SK-N-MC (cell line): ENCODE data around the gene PLGRKT.

Experiments
- DNase-seq: peaks from one replicate; pipeline ENCODE4 v3.0.0-alpha.2; 2011; ENCODE audit warnings: low read depth, low spot score
- H3K27ac ChIP-seq: fragments of 200-600 bp; sonication (generic); 2 replicates; pipeline ENCODE4 v1.5.1; 2016; ENCODE audit warnings: mixed run types
- H3K36me3 ChIP-seq: fragments of 200-600 bp; sonication (generic); 2 replicates; pipeline ENCODE4 v1.6.1; 2017; ENCODE audit warnings: antibody characterized with exemption, low read length, mixed read lengths; ENCODE audit not compliant: insufficient read depth
- H3K4me3 ChIP-seq: fragments of 200-600 bp; sonication (generic); 2 replicates; pipeline ENCODE4 v1.5.1; 2016
- H3K9ac ChIP-seq: fragments of 200-600 bp; sonication (generic); 2 replicates; pipeline ENCODE4 v1.8.0; 2017; ENCODE audit warnings: mixed run types, mixed read lengths; ENCODE audit not compliant: insufficient read length
- H3K9me3 ChIP-seq: fragments of 200-600 bp; sonication (generic); 2 replicates; pipeline ENCODE4 v1.6.1; 2017; ENCODE audit warnings: low read depth, mild to moderate bottlenecking, antibody characterized with exemption, low read length, moderate library complexity, mixed read lengths
- EZH2 ChIP-seq: fragments of 200-600 bp; sonication (generic); IDR thresholded peaks from one replicate; pipeline ENCODE4 v1.6.1; 2017; ENCODE audit warnings: antibody characterized with exemption
- FOXP2 ChIP-seq: optimal IDR thresholded peaks from 2 replicates; pipeline ENCODE3; 2011; ENCODE audit warnings: mild to moderate bottlenecking, moderate library complexity; ENCODE audit not compliant: insufficient read depth; ENCODE audit errors: extremely low read length, control extremely low read depth
- POLR2AphosphoS5 ChIP-seq: IDR thresholded peaks from 2 replicates; pipeline ENCODE4 v1.6.1; 2012; ENCODE audit warnings: mild to moderate bottlenecking, low read depth, low read length, borderline replicate concordance

PLGRKT gene

GRCh38 chr9:5460157-5460556, 22.4 kb upstream of the PLGRKT start:
- Histone ChIP-seq H3K4me3 (no peak overlapping the region), H3K36me3 (no peaks in the 10 kb centered on the region)
- DNase-seq = no peak

GRCh38 chr9:5459289-5459829, 21.6 kb upstream of the PLGRKT start:
- H3K36me3 ChIP-seq = no peaks in the 10 kb centered on the region
- no peak overlapping the region for H3K9ac ChIP-seq
- no peak for TF ChIP-seq EZH2
- no peak for TF ChIP-seq POLR2AphosphoS5
- TF ChIP-seq FOXP2 = no peak
- no peaks in the 10 kb centered on the region for H3K9me3 ChIP-seq
- H3K27ac ChIP-seq = no peak overlapping the region
- no peak overlapping the region for H3K4me3 ChIP-seq
- no peak for DNase-seq

More at GRCh38 chr9:5460157-5460556, 22.4 kb upstream of the PLGRKT start:
- TF ChIP-seq FOXP2 (no peak), EZH2 (no peak), POLR2AphosphoS5 (no peak)
- Histone ChIP-seq H3K9ac (no peak overlapping the region), H3K27ac (no peak overlapping the region), H3K9me3 (no peaks in the 10 kb centered on the region)

- Histone ChIP-seq H3K9ac (no peak overlapping the region), H3K27ac (no peak overlapping the region), H3K36me3 (no peaks in the 10 kb centered on the region), H3K9me3 (no peaks in the 10 kb centered on the region), H3K4me3 (no peak overlapping the region)
- no peak for TF ChIP-seq POLR2AphosphoS5
- TF ChIP-seq EZH2 = no peak
- no peak for TF ChIP-seq FOXP2
- no peak for DNase-seq
Measured at GRCh38 chr9:5455181-5455580, 17.5 kb upstream of the PLGRKT start.

GRCh38 chr9:5453673-5454072, 15.9 kb upstream of the PLGRKT start:
- H3K27ac ChIP-seq = no peak overlapping the region
- no peaks in the 10 kb centered on the region for H3K9me3 ChIP-seq
- no peak overlapping the region for H3K4me3 ChIP-seq
- no peak for DNase-seq
- TF ChIP-seq FOXP2 = no peak
- no peak for TF ChIP-seq EZH2
- no peak for TF ChIP-seq POLR2AphosphoS5
- H3K9ac ChIP-seq = no peak overlapping the region
- H3K36me3 ChIP-seq = no peaks in the 10 kb centered on the region

- H3K9ac ChIP-seq = no peak overlapping the region
- no peaks in the 10 kb centered on the region for H3K9me3 ChIP-seq
- no peak for TF ChIP-seq POLR2AphosphoS5
- no peak for TF ChIP-seq EZH2
- no peak for TF ChIP-seq FOXP2
- H3K4me3 ChIP-seq = no peak overlapping the region
- DNase-seq = no peak
- H3K27ac ChIP-seq = no peak overlapping the region
- H3K36me3 ChIP-seq = no peaks in the 10 kb centered on the region
Measured at GRCh38 chr9:5453004-5453403, 15.3 kb upstream of the PLGRKT start.

GRCh38 chr9:5452286-5452609, 14.5 kb upstream of the PLGRKT start:
- no peak overlapping the region for H3K27ac ChIP-seq
- no peak overlapping the region for H3K4me3 ChIP-seq
- TF ChIP-seq FOXP2 = no peak
- no peak for TF ChIP-seq POLR2AphosphoS5
- no peak for TF ChIP-seq EZH2
- DNase-seq = no peak
- no peak overlapping the region for H3K9ac ChIP-seq
- no peaks in the 10 kb centered on the region for H3K9me3 ChIP-seq
- H3K36me3 ChIP-seq = no peaks in the 10 kb centered on the region

- Histone ChIP-seq H3K27ac (no peak within 1 kb of the TSS), H3K4me3 (no peak within 1 kb of the TSS), H3K9ac (no peak within 1 kb of the TSS), H3K9me3 (no peaks in the 10 kb centered on the region), H3K36me3 (no peaks in the 10 kb centered on the region)
- no peak for DNase-seq
- TF ChIP-seq EZH2 = no peak
- TF ChIP-seq FOXP2 = no peak
- TF ChIP-seq POLR2AphosphoS5 = no peak
Measured at GRCh38 chr9:5450359-5451091, 12.8 kb upstream of the PLGRKT start, which contains the start of gene CD274. Gene CD274, plus strand, starts transcription at chr9:5450542. Its CDS starts 5,572 bp downstream, at chr9:5456114.

- Histone ChIP-seq H3K27ac (no peak overlapping the region), H3K9ac (no peak overlapping the region), H3K4me3 (no peak overlapping the region), H3K36me3 (no peaks in the 10 kb centered on the region), H3K9me3 (no peaks in the 10 kb centered on the region)
- DNase-seq = no peak
- no peak for TF ChIP-seq EZH2
- TF ChIP-seq POLR2AphosphoS5 = no peak
- TF ChIP-seq FOXP2 = no peak
Measured at GRCh38 chr9:5449521-5450358, 12.0 kb upstream of the PLGRKT start.
